Measurements from ENCODE around the gene NPHS2. TPM values are rescaled to one million over a fixed set of nuclear protein-coding genes. Genes with fewer than 3 reads are reported as not detected.

NPHS2 gene
- total RNA-seq, 4 donors from 2014 or later, result not detected

DNA sequence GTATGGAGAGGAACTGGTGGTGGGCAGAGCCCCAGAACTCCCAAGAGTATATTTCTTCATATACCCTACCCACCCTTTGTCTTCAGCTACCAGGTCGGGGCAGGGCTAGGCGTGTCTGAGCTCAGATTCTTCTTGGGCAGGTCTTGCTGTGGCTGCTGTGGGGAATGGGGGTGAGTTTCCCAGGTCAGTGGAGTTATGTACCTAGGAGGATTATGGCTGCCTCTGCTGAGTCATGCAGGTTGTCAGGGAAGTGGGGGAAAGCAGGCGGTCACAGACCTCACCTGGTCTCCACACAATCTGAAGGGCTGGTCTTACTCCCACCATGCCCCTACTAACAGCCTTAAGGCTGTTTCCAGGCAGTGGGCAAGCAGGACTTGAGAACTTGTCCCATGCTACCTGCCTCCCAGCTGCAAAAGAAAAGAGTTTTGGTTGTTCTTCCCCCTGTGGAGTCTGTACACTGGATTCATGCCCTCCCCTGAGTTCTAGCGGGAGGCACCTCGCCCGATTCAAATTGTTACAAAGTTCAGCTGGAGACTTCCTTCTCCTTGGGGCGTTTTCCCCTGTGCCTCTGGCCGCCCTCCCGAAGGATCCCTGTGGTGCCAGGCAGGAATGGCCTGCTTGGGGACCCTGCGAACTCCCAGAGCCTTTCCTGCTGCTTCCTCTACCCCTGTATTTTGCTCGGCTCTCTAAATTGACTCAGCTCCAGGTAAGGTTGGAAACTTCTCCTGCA is 58.6 kb downstream of the NPHS2 start:
- TF ChIP-seq, protein P1, sequence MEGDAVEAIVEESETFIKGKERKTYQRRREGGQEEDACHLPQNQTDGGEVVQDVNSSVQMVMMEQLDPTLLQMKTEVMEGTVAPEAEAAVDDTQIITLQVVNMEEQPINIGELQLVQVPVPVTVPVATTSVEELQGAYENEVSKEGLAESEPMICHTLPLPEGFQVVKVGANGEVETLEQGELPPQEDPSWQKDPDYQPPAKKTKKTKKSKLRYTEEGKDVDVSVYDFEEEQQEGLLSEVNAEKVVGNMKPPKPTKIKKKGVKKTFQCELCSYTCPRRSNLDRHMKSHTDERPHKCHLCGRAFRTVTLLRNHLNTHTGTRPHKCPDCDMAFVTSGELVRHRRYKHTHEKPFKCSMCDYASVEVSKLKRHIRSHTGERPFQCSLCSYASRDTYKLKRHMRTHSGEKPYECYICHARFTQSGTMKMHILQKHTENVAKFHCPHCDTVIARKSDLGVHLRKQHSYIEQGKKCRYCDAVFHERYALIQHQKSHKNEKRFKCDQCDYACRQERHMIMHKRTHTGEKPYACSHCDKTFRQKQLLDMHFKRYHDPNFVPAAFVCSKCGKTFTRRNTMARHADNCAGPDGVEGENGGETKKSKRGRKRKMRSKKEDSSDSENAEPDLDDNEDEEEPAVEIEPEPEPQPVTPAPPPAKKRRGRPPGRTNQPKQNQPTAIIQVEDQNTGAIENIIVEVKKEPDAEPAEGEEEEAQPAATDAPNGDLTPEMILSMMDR (IDR thresholded peaks at IDR 0.05), result no peak
- H3K4me3 ChIP-seq, result no peak overlapping the region
- H3K27me3 ChIP-seq, result no peaks in the 10 kb centered on the region
- H3K4me1 ChIP-seq, result no peaks in the 10 kb centered on the region
- H3K9me3 ChIP-seq, result no peaks in the 10 kb centered on the region
- DNase-seq (ENCODE audit: low spot score in 2 of 2), result no peak
- H3K27ac ChIP-seq, result no peak overlapping the region
- WGBS, result 67% methylated on average over 9 of the region's 11 CpGs
- no peaks in the 10 kb centered on the region for H3K36me3 ChIP-seq

DNA sequence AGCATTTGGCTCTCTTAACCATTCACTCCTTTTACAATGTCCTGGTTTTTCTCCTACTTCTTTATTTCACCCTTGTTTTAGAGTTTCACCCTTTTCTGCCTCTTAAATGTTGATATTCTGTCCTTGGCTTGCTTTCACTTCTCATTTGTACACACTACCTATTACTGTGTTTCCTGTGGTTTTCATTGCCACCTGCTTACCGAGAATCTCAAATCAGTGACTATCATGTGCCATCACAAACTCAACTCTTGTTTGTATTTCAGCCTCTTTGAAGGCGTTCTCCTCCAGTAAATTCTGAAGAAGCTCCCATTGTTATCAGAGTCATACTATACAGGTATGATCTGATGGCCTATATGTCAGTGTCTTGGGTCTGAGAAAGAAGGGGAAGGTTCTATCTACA is 65.7 kb downstream of the NPHS2 start:
- no peaks in the 10 kb centered on the region for H3K4me1 ChIP-seq
- no peak for TF ChIP-seq EP300 (IDR thresholded peaks at IDR 0.05)
- no peak for TF ChIP-seq POLR2AphosphoS5 (IDR thresholded peaks at IDR 0.05)
- no peak for TF ChIP-seq POLR2A (IDR thresholded peaks at IDR 0.05)
- TF ChIP-seq, protein P1 (IDR thresholded peaks at IDR 0.05), result no peak
- WGBS, result 44% methylated on average over 2 of the region's 2 CpGs
- DNase-seq (ENCODE audit: low spot score in 2 of 2), result no peak
- no peaks in the 10 kb centered on the region for H3K36me3 ChIP-seq
- no peaks in the 10 kb centered on the region for H3K9me3 ChIP-seq
- no peak overlapping the region for H3K27ac ChIP-seq
- H3K27me3 ChIP-seq, result no peaks in the 10 kb centered on the region
- H3K4me3 ChIP-seq, result no peak overlapping the region

DNA sequence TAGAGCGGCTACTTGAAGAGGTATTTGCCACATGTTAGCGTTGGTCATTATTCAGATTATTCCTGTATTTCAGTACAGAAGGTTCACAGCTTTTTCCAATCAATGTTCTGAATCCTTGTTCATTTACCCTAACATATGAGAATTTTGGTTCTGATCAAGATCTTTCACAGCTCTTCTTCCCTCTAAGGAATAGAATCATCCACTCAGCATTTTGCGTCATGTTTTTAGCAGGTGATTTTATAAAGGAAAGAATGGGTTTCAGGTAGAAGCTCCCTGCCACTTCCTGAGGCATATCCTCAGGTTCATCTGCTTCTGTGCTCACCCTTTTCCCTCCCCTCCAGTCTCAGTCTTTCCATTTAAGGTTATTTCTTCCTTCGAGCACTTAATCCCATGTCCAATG is 66.4 kb downstream of the NPHS2 start:
- no peaks in the 10 kb centered on the region for H3K36me3 ChIP-seq
- H3K27me3 ChIP-seq, result no peaks in the 10 kb centered on the region
- no peaks in the 10 kb centered on the region for H3K4me1 ChIP-seq
- H3K4me3 ChIP-seq, result no peak overlapping the region
- DNase-seq (ENCODE audit: low spot score in 2 of 2), result no peak
- no peak overlapping the region for H3K27ac ChIP-seq
- no peaks in the 10 kb centered on the region for H3K9me3 ChIP-seq
- WGBS, result 93% methylated on average over 4 of the region's 4 CpGs
- TF ChIP-seq, protein P1 (IDR thresholded peaks at IDR 0.05), result no peak
- TF ChIP-seq POLR2AphosphoS5 (IDR thresholded peaks at IDR 0.05) (no peak), EP300 (IDR thresholded peaks at IDR 0.05) (no peak), POLR2A (IDR thresholded peaks at IDR 0.05) (no peak)

DNA sequence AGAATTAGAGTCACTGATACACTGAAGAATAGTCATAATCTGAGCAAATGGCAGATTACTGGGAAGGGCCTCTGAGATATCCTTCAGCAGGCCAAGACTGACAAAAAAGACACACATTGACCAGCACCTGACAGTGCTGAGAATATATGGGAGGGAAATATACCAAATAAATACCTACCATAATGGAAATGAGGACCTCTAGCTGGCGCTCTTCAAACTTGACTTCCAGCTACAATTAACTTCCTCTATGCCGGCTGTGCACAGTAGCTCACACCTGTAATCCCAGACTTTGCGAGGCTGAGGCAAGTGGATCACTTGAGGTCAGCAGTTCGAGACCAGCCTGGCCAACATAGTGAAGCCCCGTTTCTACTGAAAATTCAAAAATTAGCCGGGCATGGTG is 69.5 kb downstream of the NPHS2 start:
- DNase-seq (ENCODE audit: low spot score in 2 of 2), result no peak
- TF ChIP-seq POLR2AphosphoS5 (IDR thresholded peaks at IDR 0.05) (no peak), POLR2A (IDR thresholded peaks at IDR 0.05) (no peak)
- TF ChIP-seq, protein P1 (IDR thresholded peaks at IDR 0.05), result no peak
- Histone ChIP-seq H3K4me3 (no peak overlapping the region), H3K27me3 (no peaks in the 10 kb centered on the region), H3K27ac (no peak overlapping the region), H3K4me1 (no peaks in the 10 kb centered on the region), H3K36me3 (no peaks in the 10 kb centered on the region), H3K9me3 (no peaks in the 10 kb centered on the region)
- WGBS, result 78% methylated on average over 4 of the region's 6 CpGs

Other genes with a start within 250 kb of the NPHS2 start
- gene AXDND1, start 210.0 kb downstream of the NPHS2 start, total RNA-seq, result 1 to 10 TPM in 1 of 4 donors, not detected in 3; 1.3 TPM
- 1 to 10 TPM in 1 of 4 donors, under 1 TPM in 3; 0.49 to 1.2 (median 0.66) TPM for gene TDRD5, start 15.9 kb upstream of the NPHS2 start, total RNA-seq
- gene FAM163A, start 167.3 kb upstream of the NPHS2 start, total RNA-seq, result under 1 TPM in 1 of 4 donors, not detected in 3; 0.29 TPM

All from suprapubic skin (tissue), 4 donors.